ENCODE results near the gene CPLX4.
"Not testable (repeated sequence)": the region's sequence is repeated elsewhere in the genome, so short reads cannot be mapped to it uniquely, and the experiment has no call there.

Gene CPLX4

GRCh38 chr18:59269563-59270119 is 48.8 kb downstream of the CPLX4 start:
- DNase-seq (ENCODE audit: low spot score): no peak

DNA sequence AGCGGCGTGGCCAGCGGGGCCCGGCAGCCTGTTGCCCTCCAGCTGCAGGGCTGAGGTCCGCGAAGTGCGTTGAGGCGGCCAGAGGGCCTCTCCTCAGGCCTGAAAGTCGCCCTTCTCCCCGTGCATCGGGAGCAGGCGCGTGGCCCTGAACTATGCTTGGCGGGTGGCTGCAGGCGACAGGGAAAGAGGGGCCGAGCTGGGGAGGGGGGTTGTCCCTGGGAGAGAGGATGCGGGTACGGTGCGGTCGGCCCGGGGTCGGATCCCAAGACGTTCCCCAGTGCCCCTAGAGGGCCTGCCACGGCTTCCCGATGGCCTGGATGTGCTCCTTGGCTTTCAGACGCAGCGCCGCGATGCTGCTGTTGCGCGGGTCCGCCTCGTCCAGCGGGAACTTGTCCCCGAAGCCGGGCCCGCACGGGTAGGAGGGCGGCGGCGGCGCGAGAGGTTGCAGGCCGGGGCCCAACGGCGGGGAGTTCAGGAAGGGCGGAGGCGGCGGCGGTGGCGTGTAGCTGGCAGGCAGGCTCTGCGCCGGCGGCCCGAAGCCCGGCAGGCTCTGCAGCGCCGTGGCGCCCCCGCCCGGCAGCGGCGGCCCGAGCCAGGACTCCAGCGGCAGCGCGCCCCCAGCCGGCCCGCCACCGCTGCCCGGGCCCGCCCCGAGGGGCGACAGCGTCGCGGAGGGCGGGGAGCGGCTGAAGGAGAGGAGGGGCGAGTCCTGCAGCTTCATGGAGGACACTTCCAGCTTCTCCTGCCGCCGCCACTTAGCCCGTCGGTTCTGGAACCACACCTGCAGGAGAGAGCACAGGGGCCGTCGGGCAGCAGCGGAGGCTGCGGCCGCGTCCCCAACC is 49.5 kb downstream of the CPLX4 start:
- peak; percentile 81 for DNase-seq (ENCODE audit: low spot score)

DNA sequence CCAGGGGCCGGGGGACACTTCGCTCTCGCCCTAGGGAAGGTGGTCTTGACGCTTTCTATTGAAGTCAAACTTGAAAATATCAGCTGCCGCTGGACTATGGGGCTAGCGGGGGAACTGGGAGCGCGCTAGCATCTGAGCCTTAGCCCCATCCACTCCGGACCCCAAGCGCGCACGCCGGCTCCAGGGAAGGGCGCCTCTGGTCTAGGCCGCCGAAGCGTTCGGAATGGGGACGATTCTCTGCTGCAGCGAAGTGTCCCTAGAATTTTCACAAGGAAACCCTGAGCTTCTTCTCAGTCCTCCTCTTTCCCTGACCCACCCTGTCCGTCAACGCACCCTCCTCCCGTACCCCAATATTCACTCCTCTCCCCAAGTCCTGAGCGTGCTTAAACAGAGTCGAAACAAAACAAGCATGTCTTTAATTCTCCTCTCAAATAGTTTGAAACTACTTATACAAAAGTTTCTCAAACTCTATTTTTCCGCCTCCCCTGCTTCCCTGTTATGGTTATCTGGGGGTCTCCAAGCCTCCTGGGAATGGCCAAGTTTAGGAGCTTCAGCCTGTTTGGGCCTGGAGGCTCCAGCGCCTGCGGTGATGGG is 50.2 kb downstream of the CPLX4 start:
- DNase-seq (ENCODE audit: low spot score): peak; percentile 6

DNA sequence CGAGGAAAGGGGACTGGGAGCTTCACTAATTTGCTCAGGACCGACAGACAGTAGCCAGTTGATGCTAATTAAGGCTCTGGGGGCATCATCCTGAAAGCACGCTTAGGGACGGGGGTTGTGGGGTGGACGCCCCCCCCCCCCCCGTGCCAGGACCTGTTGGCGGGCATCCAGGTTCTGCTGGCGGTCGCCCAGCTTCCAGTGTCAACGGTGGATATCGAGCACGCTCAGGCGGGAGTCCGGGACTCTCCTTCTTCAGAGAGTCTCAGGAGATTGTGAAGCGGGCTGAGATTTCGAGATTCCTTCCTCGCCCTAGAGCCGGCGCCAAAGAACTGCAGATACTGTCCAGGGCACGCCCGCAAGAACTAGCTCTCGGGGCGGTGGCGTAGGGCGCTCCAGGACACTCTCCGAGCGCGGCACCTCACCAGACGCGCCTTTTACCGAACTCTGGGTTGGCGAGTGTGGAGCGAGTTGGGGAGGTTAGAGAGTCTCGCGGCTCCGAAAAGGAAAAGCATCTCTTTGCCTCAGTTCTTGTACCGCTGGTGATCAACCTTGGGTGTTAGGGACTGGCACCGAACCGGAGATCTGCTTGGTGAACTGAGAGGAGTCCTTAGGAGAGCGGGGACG is 50.8 kb downstream of the CPLX4 start:
- DNase-seq (ENCODE audit: low spot score): peak; percentile 29

- peak; percentile 6 for DNase-seq (ENCODE audit: low spot score)
These were observed 51.5 kb downstream of the CPLX4 start for GRCh38 chr18:59266886-59267502.

- no peak for DNase-seq (ENCODE audit: low spot score)
These were observed 52.0 kb downstream of the CPLX4 start for GRCh38 chr18:59266459-59266858.

- DNase-seq (ENCODE audit: low spot score): peak; percentile 5
These were observed 52.5 kb downstream of the CPLX4 start for GRCh38 chr18:59265974-59266369.

- DNase-seq (ENCODE audit: low spot score): peak; percentile 19
These were observed 53.0 kb downstream of the CPLX4 start for GRCh38 chr18:59265246-59265973.

- DNase-seq (ENCODE audit: low spot score): peak; percentile 9
These were observed 53.7 kb downstream of the CPLX4 start for GRCh38 chr18:59264651-59265245.

GRCh38 chr18:59264121-59264571 is 54.3 kb downstream of the CPLX4 start:
- DNase-seq (ENCODE audit: low spot score): peak; percentile 9

DNA sequence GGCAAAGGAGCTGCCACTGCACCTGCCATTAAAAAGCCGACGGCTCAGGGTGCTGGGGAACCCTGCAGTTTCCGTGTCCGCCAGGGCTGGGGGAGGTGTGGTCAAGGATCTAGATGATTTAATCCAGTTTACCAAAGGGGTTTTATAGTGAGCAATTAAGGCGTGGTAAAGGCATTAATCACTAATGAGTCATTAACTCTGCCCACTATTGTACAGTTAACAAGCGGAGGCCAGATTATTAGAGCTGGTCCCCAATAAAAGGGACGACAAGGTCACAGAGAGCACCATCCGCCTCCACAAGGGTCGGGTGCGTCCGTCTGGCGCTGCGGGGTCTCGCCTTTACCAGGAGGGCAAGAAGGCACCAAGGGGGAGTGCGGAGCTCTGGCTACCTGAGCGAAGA is 54.8 kb downstream of the CPLX4 start:
- DNase-seq (ENCODE audit: low spot score): no peak

- DNase-seq (ENCODE audit: low spot score): not testable (repeated sequence)
These were observed 56.2 kb downstream of the CPLX4 start for GRCh38 chr18:59262243-59262642.

GRCh38 chr18:59261842-59262241 is 56.6 kb downstream of the CPLX4 start:
- DNase-seq (ENCODE audit: low spot score): not testable (repeated sequence)

GRCh38 chr18:59255491-59255890 is 63.0 kb downstream of the CPLX4 start:
- DNase-seq (ENCODE audit: low spot score): not testable (repeated sequence)

- peak; percentile 82 for DNase-seq (ENCODE audit: low spot score)
These were observed 69.2 kb downstream of the CPLX4 start for GRCh38 chr18:59249199-59249774.

- no peak for DNase-seq (ENCODE audit: low spot score)
These were observed 71.7 kb downstream of the CPLX4 start for GRCh38 chr18:59246796-59247195.

All from AG08396 (cell line).